HG02973 (cell line): ENCODE data around the gene FNIP2.
A peak's percentile ranks its signal among the peaks of the same experiment; 100 is the strongest.
"Not testable (repeated sequence)": the region's sequence is repeated elsewhere in the genome, so short reads cannot be mapped to it uniquely, and the experiment has no call there.

Source experiments
- ATAC-seq: cut with Tn5 transposase; IDR thresholded peaks from one replicate; pipeline ENCODE4 v1.9.1; 2021; ENCODE audit warnings: moderate library complexity; ENCODE audit not compliant: unreplicated experiment

FNIP2 gene

DNA sequence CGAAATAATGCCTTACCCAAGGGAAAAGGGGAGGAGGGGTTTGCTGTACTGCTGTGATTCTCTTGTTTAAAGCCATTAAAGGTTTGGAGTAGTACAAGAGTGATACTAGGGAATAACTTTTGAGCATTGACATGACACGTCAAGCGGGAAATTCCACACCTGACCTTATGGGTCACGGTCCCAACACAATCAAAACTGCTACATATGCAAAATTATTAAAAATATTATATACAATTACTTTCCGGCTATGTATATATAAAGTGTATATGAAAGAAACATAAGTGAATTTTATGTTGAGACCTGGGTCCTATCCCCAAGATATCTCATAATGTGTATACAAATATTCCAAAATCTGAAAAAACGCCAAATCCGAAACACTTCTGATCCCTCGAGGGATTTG lies 21.0 kb downstream of the FNIP2 start:
- no peak for ATAC-seq

DNA sequence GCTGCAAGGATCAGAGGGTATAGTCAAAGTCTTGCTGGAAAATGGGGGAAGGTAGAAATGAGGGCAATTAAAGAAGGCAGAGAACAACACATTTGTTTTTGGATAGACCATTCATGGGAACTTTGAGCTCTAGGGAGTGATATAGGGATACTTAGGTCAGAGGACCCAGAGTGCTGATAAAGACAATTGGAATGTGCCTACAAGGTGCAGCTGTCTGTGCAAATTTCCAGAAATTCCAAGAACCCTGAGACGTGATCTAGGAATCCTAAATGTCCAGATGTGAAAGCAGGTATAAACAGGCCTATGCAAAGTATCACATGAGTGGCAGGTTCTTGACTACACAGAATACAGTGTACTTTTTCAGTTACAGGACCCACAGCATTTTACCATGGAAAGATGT lies 24.2 kb downstream of the FNIP2 start:
- ATAC-seq: no peak

DNA sequence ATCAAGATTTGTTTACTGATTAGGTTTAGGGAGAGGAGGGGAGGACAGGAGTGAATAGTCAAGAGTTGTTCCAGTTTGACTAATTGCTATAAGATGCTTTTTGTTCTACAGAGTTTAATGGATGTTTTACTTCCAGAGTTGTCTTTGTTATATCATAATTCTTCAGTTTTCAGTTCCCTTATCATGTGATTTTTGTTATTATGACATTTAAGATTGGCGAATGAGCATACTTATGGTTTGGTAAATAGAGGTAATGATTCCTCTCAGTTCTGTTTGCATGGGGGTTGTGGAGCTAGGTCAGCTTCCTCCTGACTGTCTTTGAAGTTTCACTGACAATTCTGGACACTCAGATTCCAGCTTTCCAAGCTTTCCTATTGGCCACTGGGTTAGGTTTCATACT lies 24.6 kb downstream of the FNIP2 start:
- not testable (repeated sequence) for ATAC-seq

DNA sequence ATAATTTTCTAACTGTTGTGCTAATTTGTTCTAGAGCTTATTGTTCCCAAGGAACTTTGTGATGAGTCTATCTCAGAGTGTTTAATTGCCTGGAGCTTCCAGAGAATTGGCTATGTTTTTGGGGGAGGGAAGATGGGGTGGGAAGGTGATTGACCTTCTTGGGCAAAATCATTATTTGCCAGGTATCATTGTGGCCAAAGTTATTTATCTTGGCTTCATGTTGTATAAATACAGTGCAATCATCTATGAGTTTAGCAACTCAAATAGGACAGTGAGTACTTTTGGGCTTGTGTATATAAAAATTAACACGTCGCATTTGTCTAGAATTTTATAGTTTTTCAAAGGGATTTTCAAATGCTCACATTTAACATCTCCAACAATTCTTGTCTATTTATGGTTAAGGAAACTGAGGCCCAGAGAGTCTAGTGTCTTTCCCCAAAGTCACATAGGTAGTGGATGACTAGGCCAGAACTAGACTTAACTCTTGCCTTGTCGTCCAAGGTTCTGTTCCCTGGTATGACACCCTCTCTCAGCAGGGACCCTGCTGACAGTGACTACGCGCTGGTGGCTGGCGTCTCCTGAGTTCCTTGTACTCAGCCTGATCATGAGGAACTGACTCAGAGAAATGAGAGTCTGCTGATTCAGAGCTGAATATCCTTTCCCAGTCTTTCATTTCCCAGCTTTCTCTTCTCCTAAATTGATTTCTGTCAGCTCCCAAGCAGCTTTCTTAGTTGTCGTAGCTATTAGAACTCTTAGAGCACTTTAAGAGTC lies 27.7 kb downstream of the FNIP2 start:
- ATAC-seq: no peak

DNA sequence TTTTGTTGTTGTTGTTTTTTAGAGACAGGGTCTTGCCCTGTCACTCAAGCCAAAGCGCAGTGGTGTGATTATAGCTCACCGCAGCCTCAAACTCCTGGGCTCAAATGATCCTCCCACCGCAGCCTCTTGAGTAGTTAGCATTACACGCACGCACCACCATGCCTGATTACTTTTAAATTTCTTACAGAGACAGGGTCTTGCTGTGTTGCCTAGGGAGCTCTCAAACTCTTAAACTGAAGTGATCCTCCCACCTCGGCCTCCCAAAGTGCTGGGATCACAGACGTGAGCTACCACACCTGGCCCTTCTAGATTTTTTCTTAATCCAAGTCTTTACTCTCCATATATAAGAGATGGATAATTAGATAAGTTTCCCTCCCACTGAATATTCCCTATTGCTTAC lies 29.2 kb downstream of the FNIP2 start:
- no peak for ATAC-seq

DNA sequence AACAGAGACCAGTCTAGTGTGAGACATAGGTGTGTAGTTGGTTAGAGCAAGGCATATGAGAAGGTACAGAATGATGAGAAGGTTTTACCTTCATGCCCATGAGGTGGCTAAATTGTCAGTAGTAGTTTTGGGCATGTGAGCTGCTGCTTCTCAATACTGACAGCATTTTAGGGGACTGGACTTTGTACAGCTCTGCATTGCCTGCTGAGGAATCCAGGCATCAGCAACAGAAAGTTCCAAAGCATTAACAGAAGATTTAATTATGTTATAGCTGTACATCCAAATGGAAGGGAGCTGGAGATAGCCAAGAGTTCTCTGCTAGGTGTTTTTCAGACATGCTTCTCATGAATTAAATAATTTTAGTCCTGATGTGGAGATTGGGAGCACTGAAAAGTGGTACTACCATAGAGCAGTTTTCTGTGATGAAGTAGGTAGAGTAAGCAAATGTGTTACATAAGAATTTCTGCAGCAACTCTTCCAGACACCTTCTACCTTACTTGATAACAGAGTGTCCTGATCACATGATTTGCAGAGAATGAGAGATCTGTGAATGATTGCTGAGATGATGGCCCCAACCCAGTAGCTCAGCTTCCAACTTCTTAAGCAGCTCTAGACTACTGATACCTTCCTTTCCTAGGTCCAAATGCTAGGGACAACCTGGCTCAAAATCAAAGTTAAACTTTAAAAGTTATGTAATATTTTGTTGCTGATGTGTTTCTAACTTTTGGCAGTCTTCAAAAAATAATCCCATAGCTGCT lies 30.4 kb downstream of the FNIP2 start:
- ATAC-seq: no peak

DNA sequence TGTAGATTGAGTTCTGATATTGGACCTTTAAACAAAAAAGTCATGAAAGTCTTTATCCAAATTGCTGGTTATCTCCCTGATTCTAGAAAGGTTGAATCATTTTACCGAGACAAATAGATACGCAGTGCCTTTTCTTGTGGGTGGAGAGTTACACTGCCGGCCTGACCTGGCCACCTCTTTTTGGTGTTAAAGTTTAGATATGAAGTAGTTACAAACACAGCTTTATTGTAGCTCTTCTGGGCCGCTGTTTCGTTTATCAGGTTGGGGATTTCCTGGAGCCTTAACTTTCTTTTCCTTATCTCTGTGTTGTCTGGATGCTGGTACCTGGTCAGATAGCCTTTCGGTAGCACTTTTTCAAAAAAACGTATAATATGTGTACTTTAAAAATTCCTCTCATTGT lies 31.0 kb downstream of the FNIP2 start:
- ATAC-seq: no peak

DNA sequence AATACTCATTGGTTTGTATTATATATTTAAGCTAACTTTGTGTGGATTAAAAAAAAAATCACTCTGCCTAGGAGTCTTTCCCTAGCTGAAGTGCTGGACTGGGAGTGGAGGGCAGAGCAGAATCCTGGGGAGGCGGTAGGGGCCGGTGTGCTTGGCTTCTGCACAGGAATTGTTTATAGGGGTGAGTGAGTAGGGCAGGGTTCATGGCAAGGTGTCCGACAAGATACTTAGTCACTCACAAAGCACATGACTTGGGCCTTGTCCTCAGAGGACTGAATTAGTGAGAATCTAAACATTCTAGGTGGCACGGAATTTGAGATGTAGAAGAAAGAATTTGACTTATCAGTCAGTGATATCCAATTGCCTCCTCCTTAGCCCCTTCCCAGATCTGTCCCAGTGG lies 32.2 kb downstream of the FNIP2 start:
- no peak for ATAC-seq

DNA sequence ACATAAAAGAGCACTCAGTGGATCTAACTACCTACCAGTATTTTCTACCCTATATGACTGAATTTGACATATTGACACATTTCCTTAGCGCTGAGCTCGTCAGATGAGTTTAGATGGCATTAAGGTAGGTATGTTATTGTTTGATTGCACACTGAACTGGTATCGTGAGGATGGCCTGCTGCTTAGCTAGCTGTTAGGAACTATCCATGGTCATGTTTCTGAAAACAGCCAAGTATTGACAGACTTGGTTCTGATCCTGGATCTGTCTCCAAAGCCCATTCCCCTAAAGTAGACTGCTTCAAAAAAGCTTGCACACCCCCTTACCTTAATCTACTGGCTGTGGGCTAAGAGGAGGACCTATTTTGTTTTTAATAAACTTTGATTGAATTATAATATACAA lies 32.9 kb downstream of the FNIP2 start:
- no peak for ATAC-seq

DNA sequence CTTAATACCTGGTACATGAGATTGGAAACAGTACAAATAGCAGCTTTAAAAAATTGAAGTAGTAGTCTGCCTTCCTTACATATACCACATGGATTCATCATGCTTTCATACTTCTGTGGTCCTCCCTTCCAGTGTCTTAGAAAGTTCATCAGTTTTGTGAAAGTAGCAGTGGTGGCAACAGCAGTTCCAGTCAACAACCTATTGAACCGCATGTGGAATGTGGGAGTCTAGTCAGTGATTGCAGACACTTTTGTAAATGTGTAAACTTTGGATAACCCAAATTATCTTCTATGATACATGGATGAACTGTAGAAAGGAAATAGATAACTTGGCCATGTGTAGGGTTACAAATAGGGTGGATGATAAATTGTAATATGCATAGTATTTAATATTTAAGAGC lies 34.1 kb downstream of the FNIP2 start:
- no peak for ATAC-seq

DNA sequence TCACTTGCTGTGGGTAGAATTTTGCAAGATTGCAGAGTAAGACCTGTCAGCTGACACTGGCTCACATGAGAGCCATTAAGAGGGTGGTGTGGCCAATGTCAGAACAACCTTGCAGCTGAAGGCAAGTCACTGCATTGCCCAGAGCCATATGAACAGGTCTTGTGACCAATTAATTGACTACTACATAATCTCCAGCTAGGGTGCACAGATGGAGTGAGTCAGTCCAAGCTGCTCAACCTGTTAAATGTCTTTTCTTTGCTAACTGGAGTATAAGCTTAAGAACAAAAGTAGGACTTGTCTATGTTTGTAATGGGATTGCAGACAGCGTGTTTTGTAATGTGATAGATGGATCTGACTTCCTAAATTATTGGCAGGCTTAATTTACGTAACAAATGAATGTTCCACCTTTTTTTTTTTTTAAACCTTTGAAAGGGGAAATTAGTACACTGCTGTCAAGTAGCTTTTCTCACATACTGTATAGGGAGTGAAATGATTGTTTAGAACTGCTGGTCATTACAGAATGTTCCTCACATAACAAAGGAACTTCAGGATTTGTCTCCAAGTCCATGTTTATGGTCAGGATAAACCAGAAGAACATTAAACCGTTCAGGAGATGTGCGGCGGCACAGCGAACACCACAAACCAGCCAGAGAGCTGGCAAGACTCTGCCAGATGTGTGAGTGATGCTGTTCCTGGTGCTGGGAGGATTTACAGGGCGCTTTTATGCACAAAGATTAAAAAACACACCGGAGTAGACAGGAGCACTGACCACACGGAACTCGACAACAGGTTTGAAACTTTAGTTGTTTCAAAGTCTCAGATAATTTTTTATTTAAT lies 37.0 kb downstream of the FNIP2 start:
- no peak for ATAC-seq

DNA sequence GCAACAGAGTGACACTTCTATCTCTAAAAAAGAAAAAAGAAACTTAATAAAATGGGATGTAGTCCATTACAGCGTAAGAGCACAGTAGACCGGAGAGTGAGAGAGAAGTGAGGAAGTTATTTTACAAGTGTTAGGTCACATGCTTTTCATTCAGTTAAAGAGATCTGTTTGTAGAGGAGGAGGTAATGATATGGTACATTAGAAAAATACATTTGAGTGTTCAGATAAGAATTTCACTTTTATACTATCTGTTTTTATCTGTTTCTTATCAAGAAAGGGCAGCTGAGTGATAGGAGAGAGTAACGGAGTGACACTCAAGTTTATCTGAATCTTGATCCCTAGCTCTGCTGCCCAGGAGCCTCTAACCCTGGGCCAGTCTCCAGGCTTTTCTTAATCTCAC lies 38.9 kb downstream of the FNIP2 start:
- ATAC-seq: no peak

DNA sequence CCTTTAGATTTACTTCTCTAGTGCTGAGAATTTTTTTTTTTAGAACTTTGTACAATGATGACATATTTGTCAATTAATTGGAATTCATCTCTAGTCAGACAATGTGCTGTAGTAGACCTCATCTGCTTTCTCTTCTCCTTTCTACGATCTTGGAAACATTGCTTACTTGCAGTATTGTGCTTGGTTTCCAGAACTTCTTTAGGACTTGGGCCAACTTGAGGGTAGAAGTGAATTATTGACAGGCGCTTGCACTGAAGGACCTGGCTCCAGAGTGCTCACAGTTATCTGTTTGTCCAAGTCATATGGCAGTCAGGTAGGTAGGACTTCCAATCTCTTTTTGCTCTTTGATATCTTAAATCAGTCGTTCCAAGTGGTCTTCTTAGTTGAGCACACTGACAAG lies 39.6 kb downstream of the FNIP2 start:
- no peak for ATAC-seq

DNA sequence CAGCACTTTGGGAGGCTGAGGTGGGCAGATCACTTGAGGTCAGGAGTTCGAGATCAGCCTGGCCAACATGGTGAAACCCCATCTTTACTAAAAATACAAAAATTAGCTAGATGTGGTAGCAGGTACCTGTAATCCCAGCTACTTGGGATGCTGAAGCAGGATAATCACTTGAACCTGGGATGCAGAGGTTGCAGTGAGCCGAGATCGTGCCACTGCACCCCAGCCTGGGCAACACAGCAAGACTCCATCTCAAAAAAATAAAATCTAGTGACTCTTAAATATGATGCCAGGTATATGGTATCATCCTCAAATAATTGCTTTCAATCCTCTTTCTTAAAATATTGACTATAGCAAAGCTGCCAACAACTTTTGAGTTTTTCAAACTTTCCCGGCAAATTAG lies 40.4 kb downstream of the FNIP2 start:
- ATAC-seq: not testable (repeated sequence)

DNA sequence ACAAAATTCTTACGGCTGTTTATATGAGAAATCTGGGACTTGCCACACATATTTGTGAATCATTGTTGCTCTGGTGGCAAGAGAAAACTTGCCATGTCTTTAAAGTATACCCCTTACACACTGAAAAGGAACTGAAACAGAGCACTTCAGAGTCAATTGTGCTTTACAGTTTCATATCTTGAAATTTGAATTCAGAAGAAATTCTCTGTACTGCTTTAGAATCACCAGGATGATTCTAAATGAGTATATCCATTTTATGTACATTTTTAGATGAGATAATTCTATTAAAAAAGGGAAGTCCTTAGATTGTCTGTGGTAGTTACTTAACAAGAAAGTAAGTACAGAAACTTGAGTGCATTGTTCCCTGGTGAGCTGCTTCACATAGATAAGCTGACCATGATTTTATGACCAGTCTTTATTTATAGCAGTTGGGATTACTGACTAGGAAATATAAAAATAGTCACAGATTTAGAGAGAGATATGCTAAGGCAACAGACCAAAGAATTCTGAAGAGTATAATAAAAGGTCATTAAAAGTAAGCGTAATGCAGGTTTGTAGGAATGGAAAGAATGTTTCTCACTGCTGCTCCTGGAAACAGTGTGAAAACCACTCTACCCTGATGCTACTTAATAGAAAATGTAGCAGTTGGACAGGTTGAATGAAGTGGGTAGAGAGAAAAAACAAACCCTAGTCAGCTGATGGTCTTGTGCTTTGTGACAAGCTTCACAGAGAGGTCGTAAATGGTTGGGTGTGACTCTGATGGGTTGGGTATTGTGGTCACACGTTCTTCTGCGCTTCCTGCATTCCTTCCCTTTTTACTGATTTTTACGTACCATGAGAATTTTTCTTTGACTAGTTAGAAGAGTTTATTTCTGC lies 41.0 kb downstream of the FNIP2 start:
- peak; percentile 76 for ATAC-seq

DNA sequence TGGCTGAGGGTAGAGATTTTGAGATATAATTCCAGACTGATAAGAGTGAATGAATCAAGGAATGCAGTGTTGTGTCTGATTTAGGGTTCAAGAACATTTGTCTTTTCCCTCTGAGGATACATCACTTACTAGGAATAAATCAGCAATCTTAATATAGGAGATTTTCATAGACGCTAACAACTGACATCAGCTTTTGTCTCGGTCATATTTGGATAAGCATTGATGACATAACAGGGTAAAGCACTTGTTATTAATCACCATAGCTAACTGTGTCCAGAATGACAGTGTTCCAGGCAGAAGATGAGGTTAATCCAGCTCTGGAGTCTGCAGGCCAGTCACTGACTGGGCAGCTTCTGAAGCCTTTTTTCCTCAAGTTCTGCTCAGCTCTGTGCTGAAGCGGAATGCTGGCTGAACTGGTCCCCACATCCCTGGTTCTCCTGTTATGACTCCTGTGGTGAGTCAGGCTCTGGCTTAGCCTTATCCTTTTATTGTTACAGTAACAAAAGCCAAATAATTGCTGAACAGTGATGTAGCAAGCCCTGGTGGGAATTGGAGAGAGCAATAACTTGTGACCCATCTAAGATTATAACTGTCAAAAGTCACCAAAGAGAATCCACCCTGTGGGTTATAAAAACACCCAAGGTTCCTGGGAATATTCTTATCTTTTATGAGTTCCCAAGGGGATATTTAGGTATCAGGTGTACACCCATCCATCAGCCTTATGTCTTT lies 41.8 kb downstream of the FNIP2 start:
- ATAC-seq: peak; percentile 24

DNA sequence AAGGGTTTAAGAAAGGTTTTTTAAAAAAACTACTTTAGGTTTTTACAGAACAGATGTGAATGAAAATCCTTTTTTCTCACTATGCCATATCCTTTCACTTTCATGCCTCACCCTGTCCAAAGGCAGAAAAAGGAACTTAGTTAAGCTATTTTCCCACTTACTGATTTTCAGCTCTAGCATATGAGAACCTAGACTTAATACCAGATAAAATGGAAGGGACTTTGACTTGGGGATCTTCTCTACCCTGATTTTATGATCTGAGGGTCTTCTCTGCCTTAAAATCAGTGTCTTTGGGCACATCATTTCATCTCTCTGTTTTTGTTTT lies 42.4 kb downstream of the FNIP2 start:
- ATAC-seq: no peak

DNA sequence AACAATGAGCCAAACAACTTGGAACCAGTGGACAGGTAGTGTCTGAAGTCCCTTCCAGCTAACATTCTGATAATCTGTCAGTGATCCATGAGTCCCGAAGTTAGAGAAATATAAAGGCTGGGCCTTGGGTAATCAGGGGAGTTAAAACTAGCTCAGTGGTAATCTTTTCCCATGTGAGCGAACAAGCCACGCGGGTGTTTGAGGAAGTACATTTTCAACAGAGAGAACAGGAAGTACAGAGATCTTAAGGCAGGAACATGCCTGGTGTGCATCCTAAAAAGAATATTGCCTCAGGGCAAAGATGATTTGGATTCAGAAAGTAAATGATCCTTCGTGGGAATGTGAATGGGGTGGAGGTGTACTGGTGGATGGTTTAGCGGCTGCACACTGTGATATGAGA lies 42.9 kb downstream of the FNIP2 start:
- peak; percentile 33 for ATAC-seq

DNA sequence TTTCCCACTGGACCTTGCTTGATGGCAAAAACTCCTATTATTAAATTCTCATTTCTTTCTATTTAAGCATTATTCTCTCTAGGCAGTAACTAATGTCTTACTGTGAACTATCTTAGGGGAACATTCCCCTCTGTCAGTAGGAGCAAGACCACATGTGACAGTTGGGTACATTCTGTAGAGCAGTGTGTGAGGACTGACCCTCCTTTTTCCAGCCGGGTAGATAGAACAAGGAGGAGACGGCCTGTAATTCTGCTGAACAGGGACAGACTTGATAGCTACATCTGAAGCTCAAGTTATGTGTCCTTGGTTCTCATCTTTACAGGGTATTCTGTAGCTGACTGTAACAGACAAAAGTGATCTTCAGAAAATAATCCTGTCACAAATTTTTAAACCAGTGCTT lies 43.3 kb downstream of the FNIP2 start:
- no peak for ATAC-seq

DNA sequence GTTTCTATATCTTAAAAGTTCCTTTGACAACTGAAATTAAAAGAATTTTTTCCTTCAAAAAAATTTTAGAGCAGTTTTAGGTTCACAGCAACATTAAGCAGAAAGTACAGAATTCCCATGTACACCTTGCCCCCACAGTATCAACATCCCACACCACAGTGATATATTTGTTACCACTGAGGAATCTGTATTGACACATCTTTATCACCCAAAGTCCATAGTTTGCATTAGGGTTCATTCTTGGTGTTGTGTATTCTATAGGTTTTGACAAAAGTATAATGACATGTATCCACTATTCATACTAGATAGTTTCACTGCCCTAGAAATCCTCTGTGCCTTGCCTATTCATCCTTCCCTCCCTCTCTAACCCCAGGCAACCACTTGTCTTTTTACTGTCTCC lies 43.7 kb downstream of the FNIP2 start:
- ATAC-seq: no peak
